WTC11 (cell line): Measurements from ENCODE around the gene PLD3. TPM values are rescaled to one million over a fixed set of nuclear protein-coding genes. Genes with fewer than 3 reads are reported as not detected.

ENCODE experiments used
- ATAC-seq: fragments of 200-7000 bp; cut with Tn5 transposase; 2 replicates; pipeline ENCODE4 v1.10.0; 2021; ENCODE audit warnings: mild to moderate bottlenecking, moderate library complexity
- CTCF ChIA-PET: fragments of 300-600 bp; sonication (Branson Sonifier 250); formaldehyde crosslinking; loops from one replicate; lab custom pipeline; 2021; ENCODE audit warnings: antibody characterized with exemption; lab: Charles Lee
- POLR2A ChIA-PET: fragments of 350-600 bp; sonication (Branson Sonifier 250); formaldehyde crosslinking; loops from one replicate; lab custom pipeline; 2021; ENCODE audit warnings: antibody characterized with exemption; lab: Charles Lee
- DNase-seq: peaks from one replicate; pipeline ENCODE4 v3.0.0; 2021; ENCODE audit warnings: low spot score
- H3K27ac Mint-ChIP-seq: 2 replicates; pipeline ENCODE4 v1.8.0; 2021; ENCODE audit warnings: mixed read lengths
- H3K27me3 Mint-ChIP-seq: 2 replicates; pipeline ENCODE4 v1.8.0; 2021; ENCODE audit warnings: low read depth, mild to moderate bottlenecking, moderate library complexity, mixed read lengths
- H3K36me3 Mint-ChIP-seq: 2 replicates; pipeline ENCODE4 v1.8.0; 2021; ENCODE audit warnings: mixed read lengths
- H3K4me1 Mint-ChIP-seq: 2 replicates; pipeline ENCODE4 v1.8.0; 2022; ENCODE audit warnings: mixed read lengths
- H3K4me3 Mint-ChIP-seq: 2 replicates; pipeline ENCODE4 v1.8.0; 2021; ENCODE audit warnings: mild to moderate bottlenecking, moderate library complexity, mixed read lengths
- H3K9me3 Mint-ChIP-seq: 2 replicates; pipeline ENCODE4 v1.8.0; 2021; ENCODE audit warnings: mixed read lengths
- CREB1 ChIP-seq: sonication (generic); formaldehyde crosslinking; IDR thresholded peaks from 2 replicates; pipeline ENCODE4 v1.8.0; 2023; ENCODE audit warnings: mild to moderate bottlenecking, missing genetic modification reagents
- EMX1 ChIP-seq: fragments of 250-450 bp; sonication (Bioruptor Pico); IDR thresholded peaks from 2 replicates; pipeline ENCODE4 v1.8.0; 2021; ENCODE audit warnings: mild to moderate bottlenecking
- HMGXB4 ChIP-seq: sonication (generic); formaldehyde crosslinking; IDR thresholded peaks from 2 replicates; pipeline ENCODE4 v1.8.1; 2023; ENCODE audit warnings: mild to moderate bottlenecking, moderate library complexity, missing genetic modification reagents
- JUN ChIP-seq: sonication (generic); formaldehyde crosslinking; IDR thresholded peaks from 2 replicates; pipeline ENCODE4 v1.8.0; 2023; ENCODE audit warnings: mild to moderate bottlenecking, missing genetic modification reagents
- NR1H2 ChIP-seq: sonication (generic); formaldehyde crosslinking; IDR thresholded peaks from 2 replicates; pipeline ENCODE4 v1.9.0; 2021; ENCODE audit warnings: mild to moderate bottlenecking, moderate library complexity, missing genetic modification reagents
- OVOL2 ChIP-seq: fragments of 250-450 bp; sonication (Bioruptor Pico); IDR thresholded peaks from 2 replicates; pipeline ENCODE4 v1.9.0; 2021; ENCODE audit warnings: mild to moderate bottlenecking, borderline replicate concordance
- SMAD3 ChIP-seq: sonication (generic); formaldehyde crosslinking; IDR thresholded peaks from 2 replicates; pipeline ENCODE4 v1.8.0; 2022; ENCODE audit warnings: missing genetic modification reagents, mild to moderate bottlenecking, borderline replicate concordance
- STAT6 ChIP-seq: sonication (generic); formaldehyde crosslinking; conservative IDR thresholded peaks from 2 replicates; pipeline ENCODE4 v1.8.1; 2023; ENCODE audit warnings: mild to moderate bottlenecking, low read depth, missing genetic modification reagents, moderate library complexity
- ZNF423 ChIP-seq: fragments of 250-450 bp; sonication (Bioruptor Pico); IDR thresholded peaks from 2 replicates; pipeline ENCODE4 v2.1.2; 2022; ENCODE audit warnings: mild to moderate bottlenecking, moderate library complexity
- ZNF425 ChIP-seq: fragments of 250-450 bp; sonication (Bioruptor Pico); conservative IDR thresholded peaks from 2 replicates; pipeline ENCODE4 v1.9.0; 2021; ENCODE audit warnings: mild to moderate bottlenecking
- ZNF532 ChIP-seq: fragments of 250-450 bp; sonication (Bioruptor Pico); IDR thresholded peaks from 2 replicates; pipeline ENCODE4 v1.9.0; 2021; ENCODE audit warnings: mild to moderate bottlenecking, borderline replicate concordance
- total RNA-seq: library from RNA; stranded (reverse); gene quantifications from 3 replicates; pipeline ENCODE4 v1.2.3, GENCODE V29; 2021

The PLD3 gene
- total RNA-seq, 1 experiment from 2014 or later = 190 TPM

GRCh38 chr19:40309666-40310065, 38.8 kb upstream of the PLD3 start:
- POLR2A ChIA-PET = interaction anchor here (0.7 kb wide), 1 partner anchor 56 kb away, joined by 3 read pairs; no protein-coding TSS in a partner anchor

More at GRCh38 chr19:40309666-40310065, 38.8 kb upstream of the PLD3 start:
- no peaks in the 10 kb centered on the region for H3K9me3 Mint-ChIP-seq
- peaks cover 3% of the 10 kb centered on the region; the same call in 1 of the 2 replicates for H3K4me1 Mint-ChIP-seq
- CTCF ChIA-PET = interaction anchor here (0.7 kb wide), 1 partner anchor 415 kb away, joined by 3 read pairs; no protein-coding TSS in a partner anchor
- ATAC-seq (no peak), DNase-seq (no peak)
- H3K27ac Mint-ChIP-seq = no peak overlapping the region
- TF ChIP-seq ZNF423 (CRISPR knock-in tag) = no peak
- no peak for TF ChIP-seq NR1H2
- TF ChIP-seq ZNF425 (CRISPR knock-in tag) = no peak
- no peak for TF ChIP-seq HMGXB4
- TF ChIP-seq ZNF532 (CRISPR knock-in tag) = no peak
- no peak for TF ChIP-seq OVOL2
- TF ChIP-seq CREB1 = no peak
- TF ChIP-seq JUN (CRISPR knock-in tag) = no peak
- no peak for TF ChIP-seq STAT6
- TF ChIP-seq EMX1 (CRISPR knock-in tag) = no peak
- TF ChIP-seq SMAD3 (CRISPR knock-in tag) = no peak
- H3K36me3 Mint-ChIP-seq = no peaks in the 10 kb centered on the region
- H3K27me3 Mint-ChIP-seq = no peaks in the 10 kb centered on the region
- no peak overlapping the region for H3K4me3 Mint-ChIP-seq
